Mesendoderm (in vitro differentiated cells): ENCODE measurements around the gene DIMT1.
A peak's percentile ranks its signal among the peaks of the same experiment; 100 is the strongest.

Experiments used
- DNase-seq: peaks from one replicate; pipeline ENCODE4 v3.0.0; 2013
- H2AK5ac ChIP-seq: 2 replicates; pipeline ENCODE4 v1.6.1; 2013; ENCODE audit warnings: low read length, inconsistent platforms
- H2BK120ac ChIP-seq: 2 replicates; pipeline ENCODE4 v1.6.1; 2013; ENCODE audit warnings: low read depth, mild to moderate bottlenecking, low read length, moderate library complexity, mixed read lengths
- H2BK15ac ChIP-seq: replicated peaks from 2 replicates; pipeline ENCODE4 v1.6.1; 2013; ENCODE audit warnings: low read depth, mild to moderate bottlenecking, moderate library complexity
- H2BK5ac ChIP-seq: 2 replicates; pipeline ENCODE4 v1.6.1; 2013; ENCODE audit warnings: low read length, inconsistent platforms
- H3K18ac ChIP-seq: 2 replicates; pipeline ENCODE4 v1.6.1; 2013; ENCODE audit warnings: mild to moderate bottlenecking, low read length, mixed read lengths
- H3K23ac ChIP-seq: one replicate; pipeline ENCODE4 v1.6.1; 2013; ENCODE audit warnings: low read length
- H3K27ac ChIP-seq: 2 replicates; pipeline ENCODE4 v1.5.1; 2013; ENCODE audit warnings: low read depth, mild to moderate bottlenecking, inconsistent platforms, low read length, moderate library complexity
- H3K27me3 ChIP-seq: 2 replicates; pipeline ENCODE4 v1.6.1; 2013; ENCODE audit warnings: low read length, control low read depth, mild to moderate bottlenecking, inconsistent platforms; ENCODE audit not compliant: insufficient read depth, poor library complexity
- H3K36me3 ChIP-seq: 2 replicates; pipeline ENCODE4 v1.6.1; 2013; ENCODE audit warnings: low read length, inconsistent platforms; ENCODE audit not compliant: control insufficient read depth, insufficient read depth
- H3K4ac ChIP-seq: one replicate; pipeline ENCODE4 v1.6.1; 2013; ENCODE audit warnings: low read depth, mild to moderate bottlenecking, low read length, moderate library complexity
- H3K4me1 ChIP-seq: 2 replicates; pipeline ENCODE4 v1.6.1; 2013; ENCODE audit warnings: low read depth, low read length, inconsistent platforms; ENCODE audit not compliant: control insufficient read depth
- H3K4me2 ChIP-seq: 2 replicates; pipeline ENCODE4 v1.6.1; 2013; ENCODE audit warnings: low read length
- H3K4me3 ChIP-seq: 2 replicates; pipeline ENCODE4 v1.5.1; 2013; ENCODE audit warnings: mild to moderate bottlenecking, low read length
- H3K56ac ChIP-seq: one replicate; pipeline ENCODE4 v1.6.1; 2013; ENCODE audit warnings: low read length
- H3K79me1 ChIP-seq: 2 replicates; pipeline ENCODE4 v1.6.1; 2013; ENCODE audit warnings: low read length, inconsistent platforms
- H3K79me2 ChIP-seq: 2 replicates; pipeline ENCODE4 v1.6.1; 2013; ENCODE audit warnings: mild to moderate bottlenecking, low read length; ENCODE audit not compliant: control insufficient read depth, insufficient read depth
- H3K9ac ChIP-seq: 2 replicates; pipeline ENCODE4 v1.6.1; 2013; ENCODE audit warnings: low read length, inconsistent platforms
- H4K5ac ChIP-seq: one replicate; pipeline ENCODE4 v1.6.1; 2013; ENCODE audit warnings: low read length
- H4K8ac ChIP-seq: one replicate; pipeline ENCODE4 v1.6.1; 2013; ENCODE audit warnings: low read depth, mild to moderate bottlenecking, control low read depth, low read length, moderate library complexity
- WGBS: extraction: QIAGEN DNeasy Blood & Tissue Kit; methylation state at CpG from one replicate; pipeline ENCODE4 v1.1.7; 2013; ENCODE audit warnings: low lambda C conversion rate, missing lambda C conversion rate; ENCODE audit not compliant: insufficient coverage; ENCODE audit errors: extremely low coverage; 5-methylcytosine and 5-hydroxymethylcytosine counted together

Gene DIMT1

GRCh38 chr5:62424763-62425162 lies 21.1 kb upstream of the DIMT1 start:
- no peak overlapping the region for H3K4me3 ChIP-seq
- no peak overlapping the region for H2BK15ac ChIP-seq
- H3K18ac ChIP-seq: no peak overlapping the region
- no peak overlapping the region for H3K27ac ChIP-seq
- H3K27me3 ChIP-seq: no peaks in the 10 kb centered on the region
- no peak overlapping the region for H4K5ac ChIP-seq
- peaks cover 4% of the 10 kb centered on the region for H3K79me1 ChIP-seq
- H3K4ac ChIP-seq: no peak overlapping the region
- H2BK120ac ChIP-seq: no peak overlapping the region
- DNase-seq: no peak
- no peaks in the 10 kb centered on the region for H3K4me1 ChIP-seq
- no peak overlapping the region for H3K23ac ChIP-seq
- no peak overlapping the region for H3K4me2 ChIP-seq
- H3K79me2 ChIP-seq: peaks cover 24% of the 10 kb centered on the region
- H3K9ac ChIP-seq: no peak overlapping the region
- H2BK5ac ChIP-seq: no peak overlapping the region
- H2AK5ac ChIP-seq: no peak overlapping the region
- no peak overlapping the region for H4K8ac ChIP-seq
- no peaks in the 10 kb centered on the region for H3K36me3 ChIP-seq
- H3K56ac ChIP-seq: no peak overlapping the region
- no CpG with 5 or more reads among the region's 1 CpG for WGBS

DNA sequence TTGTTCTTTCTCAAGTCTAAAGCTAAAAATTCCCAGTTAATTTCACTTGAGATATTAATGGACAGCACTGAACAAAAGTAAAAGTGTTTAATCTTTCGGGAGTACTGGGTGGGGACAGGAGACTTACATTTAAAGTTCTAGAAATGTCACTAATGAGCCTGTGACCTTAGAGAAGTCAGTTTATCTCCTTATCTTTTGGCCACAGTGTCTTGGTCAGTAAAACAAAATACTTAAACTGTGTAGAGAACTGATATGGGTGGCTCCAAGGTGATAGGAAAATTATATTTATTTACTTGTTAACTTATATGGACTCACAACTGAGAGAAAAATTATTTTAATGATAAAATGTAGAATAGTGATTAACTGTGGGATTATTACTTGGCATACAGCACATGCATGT lies 17.7 kb upstream of the DIMT1 start:
- H4K8ac ChIP-seq: no peak overlapping the region
- H3K4me1 ChIP-seq: no peaks in the 10 kb centered on the region
- no peak overlapping the region for H3K4me3 ChIP-seq
- H2BK5ac ChIP-seq: no peak overlapping the region
- H3K79me2 ChIP-seq: peaks cover 28% of the 10 kb centered on the region
- no peaks in the 10 kb centered on the region for H3K36me3 ChIP-seq
- peaks cover 6% of the 10 kb centered on the region for H3K79me1 ChIP-seq
- H3K56ac ChIP-seq: no peak overlapping the region
- no peak overlapping the region for H3K4me2 ChIP-seq
- H2BK15ac ChIP-seq: no peak overlapping the region
- no peak overlapping the region for H2BK120ac ChIP-seq
- no peak overlapping the region for H3K27ac ChIP-seq
- H3K4ac ChIP-seq: no peak overlapping the region
- no peak overlapping the region for H3K9ac ChIP-seq
- DNase-seq: no peak
- H4K5ac ChIP-seq: no peak overlapping the region
- H3K18ac ChIP-seq: no peak overlapping the region
- WGBS: no CpG with 5 or more reads among the region's 1 CpG
- H2AK5ac ChIP-seq: no peak overlapping the region
- no peaks in the 10 kb centered on the region for H3K27me3 ChIP-seq
- H3K23ac ChIP-seq: no peak overlapping the region

GRCh38 chr5:62419609-62420008 lies 15.9 kb upstream of the DIMT1 start:
- Histone ChIP-seq H3K9ac (no peak overlapping the region), H3K18ac (no peak overlapping the region), H2AK5ac (no peak overlapping the region), H2BK5ac (no peak overlapping the region), H4K8ac (no peak overlapping the region), H3K4ac (no peak overlapping the region), H3K4me2 (no peak overlapping the region), H3K27me3 (no peaks in the 10 kb centered on the region), H3K4me1 (no peaks in the 10 kb centered on the region), H3K36me3 (no peaks in the 10 kb centered on the region), H3K27ac (no peak overlapping the region), H3K79me1 (peaks cover 6% of the 10 kb centered on the region), H3K23ac (no peak overlapping the region), H3K4me3 (no peak overlapping the region), H4K5ac (no peak overlapping the region), H2BK15ac (no peak overlapping the region), H3K56ac (no peak overlapping the region), H2BK120ac (no peak overlapping the region), H3K79me2 (peaks cover 35% of the 10 kb centered on the region)
- no peak for DNase-seq
- WGBS: no CpG with 5 or more reads among the region's 3 CpGs

DNA sequence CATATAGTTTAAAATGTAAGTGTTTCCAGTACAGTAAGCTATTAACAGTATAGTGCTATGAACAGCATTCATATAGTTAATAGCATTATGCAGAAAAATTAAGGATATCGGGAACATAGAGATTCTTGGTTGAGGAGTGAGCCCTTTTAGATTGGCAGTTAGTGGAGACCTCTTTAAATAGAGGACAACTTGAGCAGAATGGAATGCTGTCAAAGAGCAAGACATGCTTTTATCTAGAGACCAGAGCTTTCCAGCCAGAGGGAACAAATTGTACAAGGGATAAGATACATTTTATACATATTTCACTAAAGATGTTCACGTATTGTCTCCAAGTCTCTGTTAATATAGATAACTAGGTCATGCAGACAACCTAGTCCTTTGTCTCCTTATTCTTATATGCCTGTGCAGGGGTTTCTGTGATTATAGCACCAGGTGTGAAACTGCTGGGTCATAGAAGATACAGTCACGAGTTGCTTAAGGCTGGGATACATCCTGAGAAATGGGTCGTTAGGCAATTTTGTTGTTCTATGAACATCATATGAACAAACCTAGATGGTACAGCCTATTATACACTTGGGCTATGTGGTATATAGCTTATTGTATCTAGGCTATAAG lies 14.9 kb upstream of the DIMT1 start:
- no peak overlapping the region for H3K18ac ChIP-seq
- H3K79me2 ChIP-seq: peaks cover 42% of the 10 kb centered on the region
- no peak overlapping the region for H3K27ac ChIP-seq
- no CpG with 5 or more reads among the region's 4 CpGs for WGBS
- no peak overlapping the region for H4K8ac ChIP-seq
- H2BK15ac ChIP-seq: no peak overlapping the region
- no peak overlapping the region for H2AK5ac ChIP-seq
- H3K36me3 ChIP-seq: no peaks in the 10 kb centered on the region
- H2BK120ac ChIP-seq: no peak overlapping the region
- H3K79me1 ChIP-seq: peaks cover 6% of the 10 kb centered on the region
- DNase-seq: no peak
- no peak overlapping the region for H3K4ac ChIP-seq
- H3K9ac ChIP-seq: no peak overlapping the region
- no peaks in the 10 kb centered on the region for H3K27me3 ChIP-seq
- H3K56ac ChIP-seq: no peak overlapping the region
- H2BK5ac ChIP-seq: no peak overlapping the region
- H3K23ac ChIP-seq: no peak overlapping the region
- no peak overlapping the region for H3K4me3 ChIP-seq
- H4K5ac ChIP-seq: no peak overlapping the region
- no peak overlapping the region for H3K4me2 ChIP-seq
- H3K4me1 ChIP-seq: peaks cover under 1% of the 10 kb centered on the region

DNA sequence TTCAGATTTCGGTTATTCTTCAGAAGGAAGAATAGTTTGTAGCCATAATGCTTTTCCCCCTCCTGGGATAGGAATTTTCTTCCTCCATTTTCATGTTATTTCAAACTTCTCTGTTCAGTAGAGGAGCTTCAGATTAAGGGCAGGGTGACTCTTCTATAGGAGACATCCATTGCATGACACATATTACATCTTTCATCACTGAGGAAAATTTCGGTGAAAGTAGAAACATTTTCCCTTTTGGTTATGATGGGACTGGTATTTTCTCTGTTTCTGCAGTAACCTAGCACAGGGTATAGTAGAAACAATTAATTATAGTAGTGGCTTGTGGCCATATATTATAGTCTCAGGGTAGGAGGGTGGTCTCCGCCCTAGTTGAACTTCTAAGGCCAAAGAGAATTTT lies 10.0 kb upstream of the DIMT1 start:
- H4K8ac ChIP-seq: no peak overlapping the region
- no peak overlapping the region for H2BK120ac ChIP-seq
- no peak overlapping the region for H3K23ac ChIP-seq
- no peak overlapping the region for H3K56ac ChIP-seq
- no peak overlapping the region for H3K4ac ChIP-seq
- peak overlapping the region; percentile 97 for H3K4me3 ChIP-seq
- no peak overlapping the region for H2BK15ac ChIP-seq
- H2AK5ac ChIP-seq: no peak overlapping the region
- no peaks in the 10 kb centered on the region for H3K36me3 ChIP-seq
- DNase-seq: no peak
- peak overlapping the region; percentile 86 for H3K9ac ChIP-seq
- H3K4me1 ChIP-seq: peaks cover 2% of the 10 kb centered on the region
- no peaks in the 10 kb centered on the region for H3K79me1 ChIP-seq
- no CpG with 5 or more reads among the region's 3 CpGs for WGBS
- H2BK5ac ChIP-seq: no peak overlapping the region
- no peak overlapping the region for H3K27ac ChIP-seq
- H4K5ac ChIP-seq: no peak overlapping the region
- H3K27me3 ChIP-seq: no peaks in the 10 kb centered on the region
- H3K79me2 ChIP-seq: peaks cover 42% of the 10 kb centered on the region
- peak overlapping the region; percentile 92 for H3K4me2 ChIP-seq
- H3K18ac ChIP-seq: no peak overlapping the region
